Urothelium cell line (cell line): ENCODE results near the gene SIGLECL1.
A peak's percentile ranks its signal among the peaks of the same experiment; 100 is the strongest.

ENCODE experiments used
- DNase-seq: peaks from one replicate; pipeline ENCODE4 v3.0.0; 2011; ENCODE audit warnings: low spot score, mixed read lengths
- FAIRE-seq: peaks from 2 replicates; lab custom pipeline; 2011; peaks lifted over from hg19 to GRCh38; lab: Jason Lieb, UNC

The SIGLECL1 gene

GRCh38 chr19:51252306-51253079, 1.6 kb downstream of the SIGLECL1 start:
- FAIRE-seq, result no peak
- DNase-seq, result no peak

- FAIRE-seq, result no peak
These were observed 2.4 kb downstream of the SIGLECL1 start for GRCh38 chr19:51253088-51253806.

GRCh38 chr19:51256155-51256625, 5.3 kb downstream of the SIGLECL1 start:
- DNase-seq, result no peak
- FAIRE-seq, result peak; percentile 30

More at GRCh38 chr19:51253088-51253806, 2.4 kb downstream of the SIGLECL1 start:
- no peak for DNase-seq

- DNase-seq (no peak), FAIRE-seq (no peak)
These were observed 6.6 kb downstream of the SIGLECL1 start for GRCh38 chr19:51257471-51257870.

- no peak for FAIRE-seq
These were observed 7.6 kb downstream of the SIGLECL1 start for GRCh38 chr19:51258165-51259160.

GRCh38 chr19:51259348-51260245, 8.7 kb downstream of the SIGLECL1 start:
- FAIRE-seq (no peak), DNase-seq (peak; percentile 54)

More at GRCh38 chr19:51258165-51259160, 7.6 kb downstream of the SIGLECL1 start:
- no peak for DNase-seq

- no peak for FAIRE-seq
These were observed 12.9 kb downstream of the SIGLECL1 start for GRCh38 chr19:51263808-51264207.

GRCh38 chr19:51271067-51271466, 20.2 kb downstream of the SIGLECL1 start:
- FAIRE-seq (no peak), DNase-seq (no peak)

More at GRCh38 chr19:51263808-51264207, 12.9 kb downstream of the SIGLECL1 start:
- no peak for DNase-seq

- FAIRE-seq, result no peak
- peak; percentile 31 for DNase-seq
These were observed 21.4 kb downstream of the SIGLECL1 start for GRCh38 chr19:51272183-51272810.

GRCh38 chr19:51274049-51274770, 23.3 kb downstream of the SIGLECL1 start:
- peak; percentile 48 for FAIRE-seq
- DNase-seq, result no peak

GRCh38 chr19:51277112-51277511, 26.2 kb downstream of the SIGLECL1 start:
- DNase-seq (no peak), FAIRE-seq (no peak)

- no peak for FAIRE-seq
- DNase-seq, result no peak
These were observed 31.5 kb downstream of the SIGLECL1 start for GRCh38 chr19:51282335-51282734.

- DNase-seq, result no peak
- no peak for FAIRE-seq
These were observed 34.8 kb downstream of the SIGLECL1 start for GRCh38 chr19:51285682-51286081.

GRCh38 chr19:51289635-51290034, 38.8 kb downstream of the SIGLECL1 start:
- DNase-seq (no peak), FAIRE-seq (no peak)

- DNase-seq, result no peak
- FAIRE-seq, result no peak
These were observed 42.1 kb downstream of the SIGLECL1 start for GRCh38 chr19:51292971-51293370.

GRCh38 chr19:51293571-51294210, 42.8 kb downstream of the SIGLECL1 start:
- FAIRE-seq (no peak), DNase-seq (no peak)

GRCh38 chr19:51294211-51294976, 43.5 kb downstream of the SIGLECL1 start:
- no peak for DNase-seq
- no peak for FAIRE-seq
